Superior temporal gyrus (tissue), 1 donor: ENCODE results near the gene RTN1.

Experiments
- DNase-seq: peaks from one replicate; pipeline ENCODE4 v3.0.0-alpha.2; 2016; ENCODE audit errors: extremely low spot score

The RTN1 gene

DNA sequence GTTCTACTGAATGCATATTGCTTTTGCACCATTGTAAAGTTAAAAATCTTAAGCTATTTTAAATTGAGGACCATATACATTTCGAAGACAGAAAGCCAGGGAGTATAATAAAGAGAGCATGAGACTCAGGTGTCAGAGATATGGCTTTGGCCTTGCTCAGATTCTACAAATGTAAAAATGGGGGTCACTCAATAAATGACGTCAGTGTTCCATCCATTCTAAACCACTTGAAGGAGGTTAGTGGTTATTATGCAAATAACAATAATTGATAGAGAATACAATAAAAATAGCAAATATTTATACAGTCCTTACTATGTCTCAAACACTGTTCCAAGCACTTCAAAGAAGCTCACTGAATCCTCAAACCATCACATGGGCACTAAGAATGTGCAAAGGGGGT lies 20.1 kb downstream of the RTN1 start:
- DNase-seq, result no peak

DNA sequence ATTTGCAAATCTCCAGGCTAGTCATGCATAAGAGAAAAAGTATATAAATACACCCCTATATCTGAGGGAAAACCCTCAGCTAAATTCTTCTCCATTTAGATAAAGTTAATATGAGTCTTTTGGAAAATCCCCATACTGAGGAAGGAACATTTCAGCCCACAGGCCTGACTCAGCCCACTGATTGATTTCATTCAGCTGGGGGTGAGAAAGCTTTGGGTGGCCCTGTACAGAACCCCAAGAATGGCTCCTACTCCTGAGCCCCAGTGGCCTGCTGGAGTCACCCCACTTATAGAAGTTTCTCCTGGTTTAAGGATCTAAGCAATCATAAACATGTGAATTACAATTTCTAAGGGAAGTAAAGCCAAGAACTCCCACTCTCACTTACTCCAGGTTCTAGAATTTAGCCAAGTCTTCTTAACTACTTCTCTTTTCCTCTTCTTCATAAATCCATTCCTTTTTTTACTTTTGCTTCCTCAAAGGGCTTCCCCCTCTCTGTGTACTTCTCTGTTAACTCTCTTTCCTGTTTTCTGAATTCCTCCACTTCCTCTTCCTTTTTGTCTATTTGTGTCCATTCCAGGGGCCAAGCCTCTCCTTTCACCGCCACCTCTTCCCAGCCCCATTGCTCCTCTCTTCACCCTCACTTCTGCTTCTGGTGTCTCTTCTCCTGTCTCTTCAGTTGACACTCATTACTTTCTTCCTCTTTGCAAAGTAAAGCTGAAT lies 21.0 kb downstream of the RTN1 start:
- no peak for DNase-seq

DNA sequence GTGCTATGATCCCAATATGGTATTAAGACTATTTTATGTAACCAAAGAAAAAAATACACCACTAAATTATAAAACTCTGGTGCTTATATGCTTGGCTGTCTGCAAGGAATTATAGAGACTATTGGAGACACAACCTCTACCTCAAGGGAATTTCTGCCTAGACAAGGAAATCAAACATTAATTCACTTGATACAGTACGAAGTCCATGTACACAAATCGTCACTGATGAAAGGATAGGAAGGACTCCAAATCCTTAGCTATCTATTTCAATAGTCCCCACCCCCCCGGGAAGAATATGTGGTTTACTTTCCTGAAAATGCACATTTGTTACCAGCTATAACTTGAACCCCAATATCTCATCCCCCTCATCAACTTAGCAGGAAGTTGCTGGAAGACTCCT lies 21.9 kb downstream of the RTN1 start:
- no peak for DNase-seq

GRCh38 chr14:59847711-59848110 lies 22.9 kb downstream of the RTN1 start:
- DNase-seq, result no peak

- no peak for DNase-seq
Measured at GRCh38 chr14:59846595-59846994, 24.0 kb downstream of the RTN1 start.

DNA sequence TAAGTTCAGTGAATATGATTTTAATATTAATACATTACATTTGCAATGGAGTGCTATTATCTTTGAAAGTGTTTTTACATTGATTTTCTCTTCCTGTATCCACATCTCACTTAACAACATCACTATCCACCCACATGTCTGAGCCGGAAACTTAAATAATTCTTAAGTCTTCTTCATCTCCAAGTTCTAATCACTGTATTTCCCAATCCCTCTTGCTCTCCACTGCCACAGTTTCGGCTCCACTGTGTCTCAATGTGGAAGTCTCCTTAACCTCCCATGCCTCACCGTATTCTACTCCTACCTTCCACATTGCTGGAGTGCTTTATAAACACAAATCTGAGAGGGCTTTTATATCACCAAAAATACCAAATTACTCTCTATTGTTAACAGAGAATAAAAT lies 25.3 kb downstream of the RTN1 start:
- DNase-seq, result no peak

DNA sequence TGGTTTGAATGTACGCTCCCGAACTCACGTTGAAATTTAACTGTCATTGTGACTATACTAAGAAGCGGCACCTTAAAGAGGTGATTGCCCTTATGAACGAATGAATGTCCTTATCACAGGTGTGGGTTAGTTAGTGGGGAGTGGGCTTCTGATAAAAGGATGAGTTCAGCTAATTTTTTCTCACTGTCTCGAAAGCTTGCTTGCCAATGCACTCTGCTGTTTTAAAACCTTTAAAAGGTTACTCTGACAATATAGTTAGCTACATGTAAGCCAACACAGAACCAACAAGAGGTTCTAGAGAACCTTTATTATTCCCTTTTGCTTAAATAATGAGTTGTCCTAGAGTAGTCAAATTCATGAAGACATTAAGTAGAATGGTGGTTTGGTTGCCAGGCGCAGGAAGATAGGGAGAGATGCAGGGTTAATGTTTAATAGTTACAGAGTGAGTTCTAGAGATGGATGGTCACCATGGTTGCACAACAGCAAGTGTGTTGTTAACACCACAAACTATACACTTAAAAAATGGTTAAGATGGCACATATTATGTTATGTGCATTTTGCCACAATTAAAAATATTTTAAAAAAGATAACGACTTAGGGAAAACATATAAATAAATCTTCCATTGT lies 26.3 kb downstream of the RTN1 start:
- no peak for DNase-seq

DNA sequence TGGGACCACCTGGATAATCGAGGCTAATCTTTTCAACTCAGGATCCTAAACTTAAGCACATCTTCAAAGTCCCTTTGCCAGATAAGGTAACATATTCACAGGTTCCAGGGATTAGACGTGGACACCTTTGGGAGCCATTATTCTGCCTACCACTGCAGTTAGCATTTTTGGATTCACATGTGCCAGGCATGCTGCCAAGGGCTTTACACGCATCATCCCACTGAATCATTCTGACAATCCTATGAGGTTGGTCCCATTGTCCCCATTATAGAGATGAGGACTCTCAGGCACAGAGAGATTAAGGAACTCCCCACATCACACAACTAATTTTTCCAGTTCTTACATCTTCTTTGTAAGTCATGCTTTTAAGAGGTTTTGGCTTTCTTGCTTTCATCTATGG lies 34.5 kb downstream of the RTN1 start:
- DNase-seq, result no peak

- no peak for DNase-seq
Measured at GRCh38 chr14:59832653-59833294, 37.8 kb downstream of the RTN1 start.

GRCh38 chr14:59831121-59831730 lies 39.4 kb downstream of the RTN1 start:
- DNase-seq, result no peak

GRCh38 chr14:59830338-59830734 lies 40.2 kb downstream of the RTN1 start:
- DNase-seq, result no peak

DNA sequence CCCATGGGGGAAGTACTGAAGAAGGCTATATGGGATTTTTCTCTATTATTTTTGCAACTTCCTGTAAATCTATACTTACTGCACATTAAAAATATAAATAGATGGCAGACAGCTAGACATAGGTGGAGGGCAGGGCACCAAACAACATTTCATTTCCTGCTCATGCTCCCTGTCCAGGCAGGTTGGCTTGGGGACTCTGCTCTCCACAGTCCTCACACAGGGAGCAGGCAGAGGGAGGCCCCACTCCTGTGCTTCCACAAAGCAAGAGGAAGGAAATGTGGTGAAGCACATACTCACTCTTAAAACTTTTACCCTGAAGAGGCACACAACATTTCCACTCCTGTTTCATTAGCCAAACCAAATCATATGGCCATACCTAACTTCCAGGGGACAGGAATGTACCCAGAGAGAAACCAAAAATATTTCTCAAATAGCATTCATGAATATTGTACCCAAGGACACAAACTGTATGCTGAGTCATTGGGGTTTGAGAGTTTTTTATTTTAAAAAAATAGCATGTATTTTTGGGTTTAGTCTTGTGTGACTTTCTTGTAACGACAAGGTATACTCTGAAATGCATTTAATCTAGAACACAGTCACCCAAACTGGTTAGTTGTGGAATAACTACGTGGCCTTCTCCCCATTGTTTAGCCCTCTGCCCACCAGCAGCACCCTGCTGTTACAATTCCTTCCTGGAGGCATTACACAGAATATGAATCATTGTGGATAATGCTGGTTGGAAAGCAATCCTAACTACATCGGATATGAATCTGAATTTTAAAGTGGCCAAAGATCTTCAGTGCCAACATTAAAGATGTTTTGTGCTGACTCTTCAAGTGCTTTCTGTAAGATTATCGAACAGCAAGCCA lies 40.9 kb downstream of the RTN1 start:
- no peak for DNase-seq

DNA sequence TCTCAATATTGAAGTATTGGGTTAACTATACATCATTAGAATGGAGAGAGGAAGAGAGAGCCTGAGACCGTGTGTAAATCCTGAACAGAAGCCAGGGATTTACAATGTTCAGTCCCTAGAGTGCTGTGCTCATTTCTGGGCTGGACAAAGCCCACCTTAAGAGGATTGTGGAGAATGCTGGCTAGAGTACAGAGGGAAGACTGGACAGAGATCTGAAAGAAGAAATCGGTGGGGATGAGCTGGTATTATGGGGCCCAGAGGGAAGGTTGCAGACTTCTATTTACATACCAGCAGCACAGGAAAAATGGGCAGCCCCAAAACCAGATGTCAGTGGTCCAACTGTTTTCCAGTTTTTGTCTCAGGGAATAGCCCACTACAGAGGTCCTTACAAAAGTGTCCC lies 42.3 kb downstream of the RTN1 start:
- DNase-seq, result no peak

GRCh38 chr14:59827401-59827800 lies 43.2 kb downstream of the RTN1 start:
- no peak for DNase-seq

- no peak for DNase-seq
Measured at GRCh38 chr14:59826150-59826549, 44.4 kb downstream of the RTN1 start.

DNA sequence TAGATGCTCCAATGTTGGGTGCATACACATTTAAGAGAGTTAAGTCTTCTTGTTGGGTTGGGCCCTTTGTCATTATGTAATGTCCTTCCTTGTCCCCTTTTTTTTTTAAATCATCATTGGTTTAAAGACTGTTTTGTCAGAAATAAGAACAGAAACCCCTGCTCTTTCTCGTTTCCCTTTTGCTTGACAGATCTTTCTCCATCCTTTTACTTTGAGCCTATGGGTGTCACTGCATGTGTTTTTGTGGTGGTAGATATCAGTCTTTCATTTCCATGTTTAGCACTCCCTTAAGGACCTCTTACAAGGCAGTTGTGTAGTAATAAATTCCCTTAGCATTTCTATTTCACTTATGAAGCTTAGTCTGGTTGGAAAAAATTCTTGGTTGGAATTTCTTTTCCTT lies 47.4 kb downstream of the RTN1 start:
- no peak for DNase-seq

DNA sequence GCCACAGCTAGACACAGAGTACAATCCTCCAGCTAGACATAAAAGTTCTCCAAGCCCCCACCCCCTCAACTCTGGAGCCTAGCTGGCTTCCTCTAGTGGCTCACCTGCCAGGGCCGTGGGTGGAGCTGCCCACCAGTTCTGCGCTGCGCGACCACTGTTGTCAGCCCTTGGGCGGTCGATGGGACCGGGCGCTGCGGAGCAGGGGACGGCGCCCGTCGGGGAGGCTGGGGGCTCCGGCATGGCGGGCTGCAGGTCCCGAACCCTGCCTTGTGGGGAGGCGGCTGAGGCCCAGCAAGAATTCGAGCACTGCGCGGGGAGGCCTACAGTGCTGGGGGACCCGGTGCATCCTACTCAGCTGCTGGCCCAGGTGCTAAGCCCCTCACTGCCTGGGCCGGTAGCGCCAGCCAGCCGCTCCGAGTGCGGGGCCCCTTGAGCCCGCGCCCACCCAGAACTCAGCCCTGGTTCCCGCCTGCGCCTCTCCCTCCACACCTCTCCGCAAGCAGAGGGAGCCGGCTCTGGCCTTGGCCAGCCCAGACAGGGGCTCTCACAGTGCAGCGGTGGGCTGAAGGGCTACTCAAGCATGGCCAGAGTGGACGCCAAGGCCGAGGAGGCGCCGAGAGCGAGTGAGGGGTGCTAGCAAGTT lies 51.0 kb downstream of the RTN1 start:
- no peak for DNase-seq

- no peak for DNase-seq
Measured at GRCh38 chr14:59816941-59817340, 53.6 kb downstream of the RTN1 start.

DNA sequence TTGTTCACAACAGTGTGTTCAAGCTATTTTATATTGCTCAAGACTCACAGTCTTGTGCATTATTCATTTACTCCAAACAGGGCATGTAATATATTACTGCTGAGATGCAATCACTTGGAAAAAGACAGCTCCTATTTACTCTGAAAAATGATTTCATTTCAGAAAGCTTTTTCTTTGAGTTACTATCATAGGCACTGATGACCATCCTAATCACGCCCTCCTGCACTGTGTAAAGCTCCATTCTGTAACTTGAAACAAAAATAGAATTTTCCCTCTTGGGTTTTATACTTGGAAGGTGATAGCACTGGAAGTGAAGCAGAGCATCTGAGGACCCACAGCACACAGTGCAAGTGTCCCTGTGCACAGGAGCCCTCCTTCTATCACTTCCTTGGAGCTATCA lies 55.6 kb downstream of the RTN1 start:
- peak; percentile 34 for DNase-seq

- no peak for DNase-seq
Measured at GRCh38 chr14:59811815-59812214, 58.8 kb downstream of the RTN1 start.

DNA sequence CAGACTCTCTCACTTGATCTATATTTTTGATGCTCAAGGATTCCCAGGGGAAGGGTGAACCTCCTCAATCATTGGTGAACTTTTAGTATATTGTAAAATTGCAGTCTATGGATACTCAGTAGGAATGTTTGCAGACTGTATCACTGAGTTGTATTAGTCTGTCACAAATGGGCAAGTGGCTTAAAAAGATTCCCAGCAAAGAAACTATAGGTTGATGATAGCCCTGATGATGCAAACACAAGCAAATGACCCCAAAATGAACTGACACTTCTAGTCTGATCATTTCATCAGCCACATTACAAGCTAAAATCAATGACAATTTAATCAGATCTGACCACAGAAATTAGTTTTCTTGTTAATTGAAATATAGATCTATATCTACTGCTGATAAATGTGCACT lies 59.5 kb downstream of the RTN1 start:
- no peak for DNase-seq
